GM18861 (cell line): ENCODE measurements around the gene CENPH.
A peak's percentile ranks its signal among the peaks of the same experiment; 100 is the strongest.
"Not testable (repeated sequence)": the region's sequence is repeated elsewhere in the genome, so short reads cannot be mapped to it uniquely, and the experiment has no call there.

Source experiments
- ATAC-seq: cut with Tn5 transposase; IDR thresholded peaks from one replicate; pipeline ENCODE4 v1.9.1; 2021; ENCODE audit not compliant: unreplicated experiment

CENPH gene

GRCh38 chr5:69189162-69190086, at the start of gene CENPH:
TSS of gene CENPH (plus strand) at chr5:69189583. CDS start at chr5:69189635, 52 bp downstream.
- ATAC-seq, result peak; percentile 73

- ATAC-seq, result not testable (repeated sequence)
These were observed 49.1 kb upstream of the CENPH start for GRCh38 chr5:69140239-69140638.

GRCh38 chr5:69140827-69141226, 48.6 kb upstream of the CENPH start:
- no peak for ATAC-seq

GRCh38 chr5:69148576-69148975, 40.8 kb upstream of the CENPH start:
- ATAC-seq, result not testable (repeated sequence)

GRCh38 chr5:69148981-69149675, 40.3 kb upstream of the CENPH start:
- ATAC-seq, result no peak

- ATAC-seq, result no peak
These were observed 39.7 kb upstream of the CENPH start for GRCh38 chr5:69149676-69150010.

GRCh38 chr5:69152731-69153130, 36.7 kb upstream of the CENPH start:
- ATAC-seq, result no peak

- no peak for ATAC-seq
These were observed 32.9 kb upstream of the CENPH start for GRCh38 chr5:69156456-69156855.

- no peak for ATAC-seq
These were observed 31.3 kb upstream of the CENPH start for GRCh38 chr5:69158039-69158438.

- ATAC-seq, result no peak
These were observed 28.7 kb upstream of the CENPH start for GRCh38 chr5:69160651-69161050.

- ATAC-seq, result peak; percentile 100
These were observed 22.5 kb upstream of the CENPH start, which contains the start of gene CCNB1 for GRCh38 chr5:69166686-69167492. TSS of gene CCNB1 (plus strand) at chr5:69167150. CDS start at chr5:69167263, 113 bp downstream.

- ATAC-seq, result no peak
These were observed 21.9 kb upstream of the CENPH start for GRCh38 chr5:69167493-69167855.

- no peak for ATAC-seq
These were observed 21.5 kb upstream of the CENPH start for GRCh38 chr5:69167929-69168328.

- no peak for ATAC-seq
These were observed 18.9 kb upstream of the CENPH start for GRCh38 chr5:69170495-69170894.

- no peak for ATAC-seq
These were observed 18.4 kb upstream of the CENPH start for GRCh38 chr5:69170969-69171368.

GRCh38 chr5:69181659-69182293, 7.6 kb upstream of the CENPH start:
- not testable (repeated sequence) for ATAC-seq

- ATAC-seq, result no peak
These were observed 4.8 kb upstream of the CENPH start for GRCh38 chr5:69184621-69185020.

- ATAC-seq, result no peak
These were observed 2.0 kb upstream of the CENPH start for GRCh38 chr5:69187342-69187741.

GRCh38 chr5:69188811-69189161, 597 bp upstream of the CENPH start:
- ATAC-seq, result peak; percentile 5

GRCh38 chr5:69202497-69202896, 13.1 kb downstream of the CENPH start:
- ATAC-seq, result no peak
